MCF 10A (cell line): Measurements from ENCODE around the gene THOC6. TPM values are rescaled to one million over a fixed set of nuclear protein-coding genes. Genes with fewer than 3 reads are reported as not detected.

Experiments used
- BruUV-seq: library from RNA; stranded (reverse); fragments of 400-500 nt; replicated peaks from 2 replicates; lab custom pipeline; 2021; lab: Mats Ljungman, UMichigan
- CTCF ChIA-PET: fragments of 300-600 bp; sonication (Branson Sonifier 250); formaldehyde crosslinking; extraction: SDS; loops from one replicate; lab custom pipeline; 2021; ENCODE audit warnings: antibody characterized with exemption, inconsistent platforms; lab: Yijun Ruan, JAX
- POLR2A ChIA-PET: fragments of 300-600, 350-650 bp; sonication (Branson Sonifier 250); formaldehyde crosslinking; extraction: SDS; loops from one replicate; lab custom pipeline; 2020; ENCODE audit warnings: antibody characterized with exemption, inconsistent platforms; lab: Yijun Ruan, JAX
- DNase-seq: peaks from one replicate; pipeline ENCODE4 v3.0.0-alpha.2; 2018; ENCODE audit not compliant: unreplicated experiment
- H3K27ac Mint-ChIP-seq: one replicate; pipeline ENCODE4 v1.8.0; 2022; ENCODE audit warnings: mild to moderate bottlenecking, low read depth, mixed read lengths; ENCODE audit not compliant: unreplicated experiment
- H3K27me3 Mint-ChIP-seq: one replicate; pipeline ENCODE4 v1.8.0; 2022; ENCODE audit warnings: mixed read lengths; ENCODE audit not compliant: insufficient read depth, unreplicated experiment
- H3K36me3 Mint-ChIP-seq: one replicate; pipeline ENCODE4 v1.8.0; 2022; ENCODE audit warnings: mild to moderate bottlenecking, moderate library complexity, mixed read lengths; ENCODE audit not compliant: insufficient read depth, unreplicated experiment
- H3K4me1 Mint-ChIP-seq: one replicate; pipeline ENCODE4 v1.8.0; 2022; ENCODE audit warnings: mixed read lengths; ENCODE audit not compliant: insufficient read depth, unreplicated experiment
- H3K4me3 Mint-ChIP-seq: one replicate; pipeline ENCODE4 v1.8.0; 2022; ENCODE audit warnings: mild to moderate bottlenecking, moderate library complexity, mixed read lengths; ENCODE audit not compliant: unreplicated experiment
- H3K9me3 Mint-ChIP-seq: one replicate; pipeline ENCODE4 v1.8.0; 2022; ENCODE audit warnings: mixed read lengths; ENCODE audit not compliant: unreplicated experiment
- intact Hi-C: fragments of 100-400 bp; cut with micrococcal nuclease; formaldehyde crosslinking; loops from 2 replicates; pipeline ENCODE4 v1.14.1; 2022
- total RNA-seq: library from RNA; stranded (reverse); gene quantifications from 2 replicates; pipeline ENCODE4 v1.2.3, GENCODE V29; 2022
- TF ChIP-seq, protein P1 (sequence below): fragments of 200-600 bp; IDR thresholded peaks from one replicate; pipeline ENCODE4 v1.8.0; 2022; ENCODE audit warnings: antibody characterized with exemption, mild to moderate bottlenecking; ENCODE audit not compliant: unreplicated experiment

THOC6 gene
- total RNA-seq, 1 experiment from 2014 or later, result 53.1 TPM

DNA sequence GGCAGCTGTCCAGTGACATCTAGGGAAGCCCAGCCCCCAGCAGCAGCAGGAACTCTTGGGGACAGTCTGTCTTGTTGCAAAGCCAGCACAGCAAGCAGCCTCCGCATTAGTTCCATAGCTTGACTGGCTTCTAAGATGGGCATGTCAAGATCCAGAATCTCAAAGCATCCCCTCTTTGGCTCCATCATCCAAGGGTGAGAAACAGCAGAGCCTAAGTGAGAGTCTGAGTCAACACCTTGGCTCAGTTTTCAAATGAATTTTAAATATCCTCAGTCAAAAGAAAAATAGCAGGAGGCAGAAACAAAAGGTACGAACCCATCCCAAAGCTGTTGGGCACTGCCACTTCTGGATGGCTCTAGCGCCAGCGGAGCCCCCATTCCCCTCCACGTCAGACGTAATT is 8.9 kb upstream of the THOC6 start:
- BruUV-seq, result no TSS peak
- ChIA-PET CTCF (interaction anchor here (0.6 kb wide), 1 partner anchor 114 kb away, joined by 3 read pairs; no protein-coding TSS in a partner anchor), POLR2A (no interaction called here)
- no peak overlapping the region for H3K4me3 Mint-ChIP-seq
- no peak overlapping the region for H3K27ac Mint-ChIP-seq
- no peaks in the 10 kb centered on the region for H3K9me3 Mint-ChIP-seq
- no peaks in the 10 kb centered on the region for H3K27me3 Mint-ChIP-seq
- DNase-seq, result no peak
- intact Hi-C loops, result no loop called here
- TF ChIP-seq, protein P1, sequence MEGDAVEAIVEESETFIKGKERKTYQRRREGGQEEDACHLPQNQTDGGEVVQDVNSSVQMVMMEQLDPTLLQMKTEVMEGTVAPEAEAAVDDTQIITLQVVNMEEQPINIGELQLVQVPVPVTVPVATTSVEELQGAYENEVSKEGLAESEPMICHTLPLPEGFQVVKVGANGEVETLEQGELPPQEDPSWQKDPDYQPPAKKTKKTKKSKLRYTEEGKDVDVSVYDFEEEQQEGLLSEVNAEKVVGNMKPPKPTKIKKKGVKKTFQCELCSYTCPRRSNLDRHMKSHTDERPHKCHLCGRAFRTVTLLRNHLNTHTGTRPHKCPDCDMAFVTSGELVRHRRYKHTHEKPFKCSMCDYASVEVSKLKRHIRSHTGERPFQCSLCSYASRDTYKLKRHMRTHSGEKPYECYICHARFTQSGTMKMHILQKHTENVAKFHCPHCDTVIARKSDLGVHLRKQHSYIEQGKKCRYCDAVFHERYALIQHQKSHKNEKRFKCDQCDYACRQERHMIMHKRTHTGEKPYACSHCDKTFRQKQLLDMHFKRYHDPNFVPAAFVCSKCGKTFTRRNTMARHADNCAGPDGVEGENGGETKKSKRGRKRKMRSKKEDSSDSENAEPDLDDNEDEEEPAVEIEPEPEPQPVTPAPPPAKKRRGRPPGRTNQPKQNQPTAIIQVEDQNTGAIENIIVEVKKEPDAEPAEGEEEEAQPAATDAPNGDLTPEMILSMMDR, result no peak
- H3K36me3 Mint-ChIP-seq, result no peaks in the 10 kb centered on the region
- no peaks in the 10 kb centered on the region for H3K4me1 Mint-ChIP-seq

DNA sequence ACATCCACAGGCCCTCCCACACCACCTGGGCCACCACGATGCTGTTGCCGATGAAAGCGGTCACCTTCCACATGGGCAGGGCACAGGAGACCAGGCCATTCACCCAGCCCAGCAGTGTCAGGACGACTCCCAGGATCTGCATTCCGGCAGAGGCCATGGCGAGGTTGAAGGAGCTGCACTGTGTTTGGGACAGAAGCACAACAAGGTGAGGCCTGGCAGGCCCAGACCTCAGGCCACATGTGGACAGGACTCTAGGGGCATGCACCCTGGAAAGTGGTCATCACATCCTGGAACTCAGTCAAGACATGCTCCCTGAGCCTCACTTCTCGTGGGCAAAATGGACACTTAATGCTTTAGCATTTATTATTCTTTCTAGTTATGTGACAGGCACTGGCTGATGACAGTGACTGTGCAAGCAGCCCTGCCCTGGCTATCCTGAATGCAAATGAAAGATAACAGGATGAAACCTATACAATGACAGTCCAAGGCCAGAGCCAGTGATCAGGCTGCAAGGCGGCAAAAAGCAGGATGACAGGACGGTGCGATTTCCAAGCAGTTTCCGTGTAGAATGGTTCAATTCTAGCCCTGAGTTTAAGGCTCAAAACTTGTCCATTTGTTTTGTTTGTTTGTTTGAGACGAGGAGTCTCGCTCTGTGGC is 7.8 kb upstream of the THOC6 start:
- BruUV-seq, result no TSS peak
- Mint-ChIP-seq H3K27ac (no peak overlapping the region), H3K27me3 (no peaks in the 10 kb centered on the region), H3K4me3 (no peak overlapping the region), H3K4me1 (no peaks in the 10 kb centered on the region), H3K9me3 (no peaks in the 10 kb centered on the region), H3K36me3 (no peaks in the 10 kb centered on the region)
- DNase-seq, result no peak
- ChIA-PET CTCF (no interaction called here), POLR2A (no interaction called here)
- intact Hi-C loops, result no loop called here
- TF ChIP-seq, protein P1, result no peak

DNA sequence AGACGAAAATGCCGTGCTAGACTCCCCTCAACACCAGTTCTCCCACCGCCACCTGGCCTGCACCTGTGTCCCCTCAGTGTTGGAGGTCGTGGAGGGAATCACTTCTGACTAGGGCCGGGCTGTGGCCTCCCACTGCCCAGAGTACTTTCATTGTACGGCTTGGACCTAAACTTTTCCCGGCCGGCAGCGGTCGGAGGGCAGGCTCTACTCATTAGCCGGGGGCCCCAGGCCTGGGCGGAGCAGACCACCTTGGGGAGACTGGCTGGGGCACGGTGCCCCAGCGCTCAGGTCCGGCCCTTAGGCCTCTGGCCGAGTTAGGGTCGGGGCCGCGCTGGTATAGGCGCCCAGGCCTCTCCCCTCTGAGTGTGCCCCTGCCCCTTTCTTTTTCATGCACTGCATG is 6.5 kb upstream of the THOC6 start:
- TF ChIP-seq, protein P1, result no peak
- H3K27me3 Mint-ChIP-seq, result no peaks in the 10 kb centered on the region
- POLR2A ChIA-PET, result interaction anchor here (1.3 kb wide), 1 partner anchor 12 kb away, joined by 4 read pairs; no protein-coding TSS in a partner anchor
- peaks cover 9% of the 10 kb centered on the region for H3K4me1 Mint-ChIP-seq
- H3K4me3 Mint-ChIP-seq, result no peak overlapping the region
- H3K27ac Mint-ChIP-seq, result no peak overlapping the region
- CTCF ChIA-PET, result no interaction called here
- BruUV-seq, result no TSS peak
- DNase-seq, result no peak
- H3K36me3 Mint-ChIP-seq, result peaks cover 7% of the 10 kb centered on the region
- no peaks in the 10 kb centered on the region for H3K9me3 Mint-ChIP-seq
- intact Hi-C loops, result no loop called here

DNA sequence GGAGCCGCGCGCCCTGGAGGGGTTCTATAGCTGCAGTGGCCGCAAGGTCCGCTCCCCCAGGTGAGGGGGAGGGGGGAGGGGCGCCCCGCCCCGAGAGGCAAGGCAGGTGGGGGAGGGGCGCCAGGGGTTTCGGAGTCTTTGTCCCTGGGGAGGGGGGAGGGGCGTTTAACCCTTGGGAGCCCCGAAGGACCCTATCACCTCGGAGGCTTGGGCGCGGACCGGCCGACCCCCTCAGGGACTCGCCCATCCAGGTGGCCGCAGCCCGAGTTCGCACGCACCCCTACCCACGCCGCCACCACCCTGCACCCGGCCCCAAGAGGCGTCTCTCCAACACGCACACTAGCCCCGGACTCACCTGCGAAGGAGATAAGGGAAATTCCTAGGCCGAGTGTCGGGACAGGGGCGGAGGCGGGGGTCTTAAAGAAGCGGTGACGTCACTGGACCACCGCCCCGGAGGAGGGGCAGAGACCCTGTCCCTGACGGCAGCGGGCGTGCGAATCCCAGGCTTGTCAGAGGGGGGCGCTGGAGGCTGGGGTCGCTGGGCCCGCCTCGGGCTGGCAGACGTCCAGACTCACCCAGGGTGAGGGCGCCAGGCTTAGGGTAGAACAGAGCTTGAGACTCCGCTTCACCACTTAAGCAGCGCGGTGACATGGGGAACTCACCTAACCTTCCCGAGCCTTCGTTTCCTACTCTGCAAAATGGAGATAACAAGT is 5.9 kb upstream of the THOC6 start, which contains the start of gene CLDN6:
TSS of gene CLDN6 (minus strand) at position 390 of the 713 bp plus-strand sequence. CDS start 2,162 bp downstream, outside the sequence.
- Mint-ChIP-seq H3K4me1 (peaks cover 15% of the 10 kb centered on the region), H3K4me3 (no peak within 1 kb of the TSS), H3K27me3 (no peaks in the 10 kb centered on the region), H3K36me3 (peaks cover 12% of the 10 kb centered on the region), H3K9me3 (no peaks in the 10 kb centered on the region), H3K27ac (no peak within 1 kb of the TSS)
- no peak for DNase-seq
- ChIA-PET CTCF (interaction anchor here (0.7 to 5.1 kb wide), 2 partner anchors 14 to 131 kb away, joined by 3 to 28 read pairs; no protein-coding TSS in a partner anchor), POLR2A (interaction anchor here (1.3 kb wide), 1 partner anchor 12 kb away, joined by 4 read pairs; no protein-coding TSS in a partner anchor)
- TF ChIP-seq, protein P1, result no peak
- intact Hi-C loops, result no loop called here
- no TSS peak for BruUV-seq
